ENCODE measurements around the gene MTHFSD.

DNA sequence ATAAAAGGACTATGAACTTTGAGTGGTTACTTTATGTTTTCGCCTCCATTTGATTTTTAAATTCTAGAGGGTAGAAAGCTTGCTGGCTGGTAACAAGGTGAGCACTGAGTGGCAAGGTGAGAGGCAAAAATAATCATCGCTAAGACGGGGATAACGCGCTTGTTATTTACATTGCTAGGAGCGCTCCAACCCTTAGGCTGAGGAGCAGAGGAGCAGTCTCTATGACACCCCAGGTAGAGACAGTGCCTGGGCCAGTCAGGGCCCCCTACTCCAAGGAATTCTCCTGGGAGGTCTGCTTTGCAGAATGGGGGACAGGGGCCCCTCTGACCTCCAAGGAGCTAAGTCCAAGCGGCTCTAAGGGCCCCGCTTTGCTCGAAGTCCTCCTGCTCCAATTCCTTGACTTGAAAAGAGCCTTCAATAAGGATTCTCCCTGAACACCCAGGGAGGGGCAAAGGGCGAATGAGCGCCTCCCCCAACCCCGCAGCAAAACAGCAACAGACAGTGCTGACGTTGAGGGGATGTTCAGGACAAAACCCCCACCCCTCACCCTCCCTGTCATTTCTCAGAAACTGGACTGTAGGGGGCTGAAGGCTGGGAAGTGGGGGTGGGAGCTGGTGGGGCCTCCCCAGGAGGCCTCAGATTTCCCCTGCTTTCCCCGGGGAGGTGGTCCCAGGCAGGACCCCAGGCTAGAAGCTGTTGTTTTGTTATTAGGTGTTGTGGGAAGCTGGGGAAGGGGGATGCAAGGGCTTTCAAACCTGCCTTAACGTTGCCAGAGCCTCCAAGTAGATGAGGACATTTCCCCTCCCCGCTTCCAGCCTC, 54.9 kb downstream of the MTHFSD start:
- TF ChIP-seq EP300 (IDR thresholded peaks at IDR 0.05; ENCODE audit: borderline replicate concordance) (no peak), YY1 (IDR thresholded peaks at IDR 0.05; ENCODE audit: low read depth) (no peak), TAF1 (IDR thresholded peaks at IDR 0.05; ENCODE audit: low read depth) (no peak), NFIC (IDR thresholded peaks at IDR 0.05) (no peak), RAD21 (IDR thresholded peaks at IDR 0.05; ENCODE audit: low read depth) (no peak), CEBPB (IDR thresholded peaks at IDR 0.05) (no peak), TEAD4 (IDR thresholded peaks at IDR 0.05) (no peak)
- TF ChIP-seq, protein P1, sequence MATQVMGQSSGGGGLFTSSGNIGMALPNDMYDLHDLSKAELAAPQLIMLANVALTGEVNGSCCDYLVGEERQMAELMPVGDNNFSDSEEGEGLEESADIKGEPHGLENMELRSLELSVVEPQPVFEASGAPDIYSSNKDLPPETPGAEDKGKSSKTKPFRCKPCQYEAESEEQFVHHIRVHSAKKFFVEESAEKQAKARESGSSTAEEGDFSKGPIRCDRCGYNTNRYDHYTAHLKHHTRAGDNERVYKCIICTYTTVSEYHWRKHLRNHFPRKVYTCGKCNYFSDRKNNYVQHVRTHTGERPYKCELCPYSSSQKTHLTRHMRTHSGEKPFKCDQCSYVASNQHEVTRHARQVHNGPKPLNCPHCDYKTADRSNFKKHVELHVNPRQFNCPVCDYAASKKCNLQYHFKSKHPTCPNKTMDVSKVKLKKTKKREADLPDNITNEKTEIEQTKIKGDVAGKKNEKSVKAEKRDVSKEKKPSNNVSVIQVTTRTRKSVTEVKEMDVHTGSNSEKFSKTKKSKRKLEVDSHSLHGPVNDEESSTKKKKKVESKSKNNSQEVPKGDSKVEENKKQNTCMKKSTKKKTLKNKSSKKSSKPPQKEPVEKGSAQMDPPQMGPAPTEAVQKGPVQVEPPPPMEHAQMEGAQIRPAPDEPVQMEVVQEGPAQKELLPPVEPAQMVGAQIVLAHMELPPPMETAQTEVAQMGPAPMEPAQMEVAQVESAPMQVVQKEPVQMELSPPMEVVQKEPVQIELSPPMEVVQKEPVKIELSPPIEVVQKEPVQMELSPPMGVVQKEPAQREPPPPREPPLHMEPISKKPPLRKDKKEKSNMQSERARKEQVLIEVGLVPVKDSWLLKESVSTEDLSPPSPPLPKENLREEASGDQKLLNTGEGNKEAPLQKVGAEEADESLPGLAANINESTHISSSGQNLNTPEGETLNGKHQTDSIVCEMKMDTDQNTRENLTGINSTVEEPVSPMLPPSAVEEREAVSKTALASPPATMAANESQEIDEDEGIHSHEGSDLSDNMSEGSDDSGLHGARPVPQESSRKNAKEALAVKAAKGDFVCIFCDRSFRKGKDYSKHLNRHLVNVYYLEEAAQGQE (IDR thresholded peaks at IDR 0.05; ENCODE audit: low read depth), result no peak

Measured in Ishikawa (cell line).